Breast epithelium (tissue), 3 donors: ENCODE data around the gene THTPA.

Experiments
- POLR2A ChIP-seq: fragments of 450-650 bp; IDR thresholded peaks from one replicate; pipeline ENCODE4 v1.6.1; 2016; ENCODE audit warnings: antibody characterized with exemption, mild to moderate bottlenecking, moderate library complexity
- POLR2AphosphoS5 ChIP-seq, 3 donors: sonication (generic); formaldehyde crosslinking; IDR thresholded peaks; one replicate each; pipeline ENCODE4 v1.6.1; 2017; ENCODE audit warnings: antibody characterized with exemption in 3 of 3

DNA sequence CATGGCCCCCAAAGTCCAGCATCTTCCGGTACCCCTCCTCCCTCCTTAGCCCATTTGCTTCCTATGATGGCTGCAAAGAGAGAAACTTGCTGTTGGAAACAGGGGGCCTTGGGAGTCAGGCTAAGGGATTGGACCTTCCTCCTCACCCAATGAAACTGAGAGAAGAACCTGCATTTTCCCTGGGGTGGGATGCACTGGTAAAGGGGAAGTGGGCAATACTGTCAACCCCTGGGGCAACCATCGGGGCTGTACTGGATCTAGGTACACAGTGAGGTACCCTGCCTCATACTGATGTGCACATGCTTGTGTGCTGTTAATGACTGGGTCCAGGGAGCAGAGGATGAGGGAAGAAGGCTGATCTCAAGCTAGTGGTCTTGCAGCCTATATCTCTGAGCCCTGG, 33.5 kb downstream of the THTPA start:
- no peak for TF ChIP-seq POLR2AphosphoS5 (IDR thresholded peaks at IDR 0.05)
- no peak for TF ChIP-seq POLR2A
